ENCODE data around the gene BARHL1. TPM values are rescaled to one million over a fixed set of nuclear protein-coding genes. Genes with fewer than 3 reads are reported as not detected.

The BARHL1 gene
- total RNA-seq, 1 donor from 2014 or later = not detected

GRCh38 chr9:132597073-132597775 lies 14.8 kb downstream of the BARHL1 start:
- ATAC-seq = peak; percentile 97
- peak; percentile 89 for DNase-seq
- intact Hi-C loops (cut with micrococcal nuclease) = no loop called here

GRCh38 chr9:132600326-132600984 lies 18.0 kb downstream of the BARHL1 start:
- ATAC-seq (peak; percentile 63), DNase-seq (peak; percentile 41)
- intact Hi-C loops (cut with micrococcal nuclease) = no loop called here

GRCh38 chr9:132602207-132602606 lies 19.8 kb downstream of the BARHL1 start:
- intact Hi-C loops (cut with micrococcal nuclease) = no loop called here
- no peak for ATAC-seq
- no peak for DNase-seq

GRCh38 chr9:132605387-132605786 lies 23.0 kb downstream of the BARHL1 start:
- ATAC-seq = no peak
- DNase-seq = no peak
- intact Hi-C loops (cut with micrococcal nuclease) = no loop called here

- DNase-seq = no peak
- no peak for ATAC-seq
- intact Hi-C loops (cut with micrococcal nuclease) = no loop called here
Observed at GRCh38 chr9:132606066-132606465, 23.7 kb downstream of the BARHL1 start.

GRCh38 chr9:132609184-132609583 lies 26.8 kb downstream of the BARHL1 start:
- DNase-seq = no peak
- ATAC-seq = no peak
- intact Hi-C loops (cut with micrococcal nuclease) = no loop called here

- DNase-seq (no peak), ATAC-seq (no peak)
- intact Hi-C loops (cut with micrococcal nuclease) = no loop called here
Observed at GRCh38 chr9:132609829-132610228, 27.4 kb downstream of the BARHL1 start.

GRCh38 chr9:132610661-132611060 lies 28.3 kb downstream of the BARHL1 start:
- ATAC-seq = no peak
- no peak for DNase-seq
- intact Hi-C loops (cut with micrococcal nuclease) = no loop called here

- no peak for ATAC-seq
- no peak for DNase-seq
- intact Hi-C loops (cut with micrococcal nuclease) = no loop called here
Observed at GRCh38 chr9:132614324-132614723, 31.9 kb downstream of the BARHL1 start.

- intact Hi-C loops (cut with micrococcal nuclease) = no loop called here
- DNase-seq (no peak), ATAC-seq (no peak)
Observed at GRCh38 chr9:132615774-132616173, 33.4 kb downstream of the BARHL1 start.

GRCh38 chr9:132616725-132617124 lies 34.3 kb downstream of the BARHL1 start:
- intact Hi-C loops (cut with micrococcal nuclease) = no loop called here
- DNase-seq = no peak
- ATAC-seq = no peak

GRCh38 chr9:132622159-132622558 lies 39.8 kb downstream of the BARHL1 start:
- no peak for DNase-seq
- ATAC-seq = no peak
- intact Hi-C loops (cut with micrococcal nuclease) = no loop called here

GRCh38 chr9:132626285-132626684 lies 43.9 kb downstream of the BARHL1 start:
- DNase-seq = no peak
- ATAC-seq = no peak
- intact Hi-C loops (cut with micrococcal nuclease) = no loop called here

GRCh38 chr9:132627106-132627505 lies 44.7 kb downstream of the BARHL1 start:
- no peak for DNase-seq
- ATAC-seq = no peak
- intact Hi-C loops (cut with micrococcal nuclease) = no loop called here

GRCh38 chr9:132627594-132627993 lies 45.2 kb downstream of the BARHL1 start:
- no peak for ATAC-seq
- intact Hi-C loops (cut with micrococcal nuclease) = no loop called here
- no peak for DNase-seq

GRCh38 chr9:132628746-132629145 lies 46.3 kb downstream of the BARHL1 start:
- no peak for DNase-seq
- no peak for ATAC-seq
- intact Hi-C loops (cut with micrococcal nuclease) = no loop called here

- DNase-seq (no peak), ATAC-seq (no peak)
Observed at GRCh38 chr9:132630116-132630515, 47.7 kb downstream of the BARHL1 start.

GRCh38 chr9:132630811-132631210 lies 48.4 kb downstream of the BARHL1 start:
- ATAC-seq (no peak), DNase-seq (no peak)
- intact Hi-C loops (cut with micrococcal nuclease) = no loop called here

More at GRCh38 chr9:132630116-132630515, 47.7 kb downstream of the BARHL1 start:
- intact Hi-C loops (cut with micrococcal nuclease) = no loop called here

- no peak for DNase-seq
- no peak for ATAC-seq
- intact Hi-C loops (cut with micrococcal nuclease) = no loop called here
Observed at GRCh38 chr9:132631280-132631679, 48.9 kb downstream of the BARHL1 start.

- intact Hi-C loops (cut with micrococcal nuclease) = no loop called here
- ATAC-seq = no peak
- no peak for DNase-seq
Observed at GRCh38 chr9:132631685-132632084, 49.3 kb downstream of the BARHL1 start.

Measured in left ventricle myocardium superior (tissue), 1 donor.